Keratinocyte (primary cell): ENCODE data around the gene USP17L12. TPM values are rescaled to one million over a fixed set of nuclear protein-coding genes. Genes with fewer than 3 reads are reported as not detected.

Experiments
- polyA plus RNA-seq, 5 experiments: library from polyadenylated mRNA; depleted of rRNA in 3 of 5; stranded (reverse) in 3 of 5; stranded (forward) in 1 of 5; unstranded in 1 of 5; fragments of >200 nt; gene quantifications; 1 replicate in 1 of 5; 2 replicates in 3 of 5; 3 replicates in 1 of 5; pipeline versions ENCODE4 v1.2.1 to v1.2.3, GENCODE V29; 2011 to 2012; ENCODE audit warnings: missing spikeins in 2 of 5, low read depth in 1 of 5, low replicate concordance in 1 of 5

Gene USP17L12
- polyA plus RNA-seq, 1 donor (not counting 4 experiments of a cell fraction or from before 2014, with no cell fraction given), result not detected

Other genes with a start within 250 kb of the USP17L12 start
- not detected in 3 replicates for gene FAM90A26, start 49.7 kb upstream of the USP17L12 start, polyA plus RNA-seq
- not detected in 3 replicates for gene USP17L10, start 9.5 kb upstream of the USP17L12 start, polyA plus RNA-seq
- gene USP17L11, start 4.7 kb upstream of the USP17L12 start, polyA plus RNA-seq, result not detected in 3 replicates
- gene USP17L13, start 4.7 kb downstream of the USP17L12 start, polyA plus RNA-seq, result not detected in 3 replicates
- not detected in 3 replicates for gene USP17L15, start 14.2 kb downstream of the USP17L12 start, polyA plus RNA-seq
- gene USP17L17, start 23.7 kb downstream of the USP17L12 start, polyA plus RNA-seq, result not detected in 3 replicates
- not detected in 3 replicates for gene USP17L18, start 28.5 kb downstream of the USP17L12 start, polyA plus RNA-seq
- not detected in 3 replicates for gene USP17L19, start 33.2 kb downstream of the USP17L12 start, polyA plus RNA-seq
- not detected in 3 replicates for gene USP17L20, start 38.0 kb downstream of the USP17L12 start, polyA plus RNA-seq
- gene USP17L21, start 42.7 kb downstream of the USP17L12 start, polyA plus RNA-seq, result not detected in 3 replicates
- gene USP17L22, start 47.5 kb downstream of the USP17L12 start, polyA plus RNA-seq, result not detected in 3 replicates
- not detected in 3 replicates for gene USP17L24, start 105.0 kb downstream of the USP17L12 start, polyA plus RNA-seq
- gene USP17L25, start 109.8 kb downstream of the USP17L12 start, polyA plus RNA-seq, result not detected in 3 replicates
- not detected in 3 replicates for gene USP17L26, start 114.5 kb downstream of the USP17L12 start, polyA plus RNA-seq
- not detected in 3 replicates for gene USP17L5, start 119.3 kb downstream of the USP17L12 start, polyA plus RNA-seq
- gene USP17L27, start 124.0 kb downstream of the USP17L12 start, polyA plus RNA-seq, result not detected in 3 replicates
- gene USP17L28, start 128.7 kb downstream of the USP17L12 start, polyA plus RNA-seq, result not detected in 3 replicates
- gene USP17L29, start 133.5 kb downstream of the USP17L12 start, polyA plus RNA-seq, result not detected in 3 replicates
- not detected in 3 replicates for gene USP17L30, start 143.0 kb downstream of the USP17L12 start, polyA plus RNA-seq
- not detected in 3 replicates for gene DEFB131A, start 224.3 kb downstream of the USP17L12 start, polyA plus RNA-seq